Occipital lobe (tissue), 3 donors: ENCODE results near the gene FUBP1. TPM values are rescaled to one million over a fixed set of nuclear protein-coding genes. Genes with fewer than 3 reads are reported as not detected.
"Not testable (repeated sequence)": the region's sequence is repeated elsewhere in the genome, so short reads cannot be mapped to it uniquely, and the experiment has no call there.

Source experiments
- DNase-seq: peaks from one replicate; lab custom pipeline; 2025; lab: John Stamatoyannopoulos, UW
- small RNA-seq: library from RNA; depleted of rRNA; stranded (forward); fragments of <200 nt; gene quantifications from one replicate; pipeline ENCODE3, GENCODE V24; 2014
- total RNA-seq: library from RNA; depleted of rRNA; stranded (reverse); fragments of >200 nt; gene quantifications from one replicate; pipeline ENCODE4 v1.2.3, GENCODE V29; 2014

The FUBP1 gene
- total RNA-seq, 1 donor from 2014 or later: 408 TPM

DNA sequence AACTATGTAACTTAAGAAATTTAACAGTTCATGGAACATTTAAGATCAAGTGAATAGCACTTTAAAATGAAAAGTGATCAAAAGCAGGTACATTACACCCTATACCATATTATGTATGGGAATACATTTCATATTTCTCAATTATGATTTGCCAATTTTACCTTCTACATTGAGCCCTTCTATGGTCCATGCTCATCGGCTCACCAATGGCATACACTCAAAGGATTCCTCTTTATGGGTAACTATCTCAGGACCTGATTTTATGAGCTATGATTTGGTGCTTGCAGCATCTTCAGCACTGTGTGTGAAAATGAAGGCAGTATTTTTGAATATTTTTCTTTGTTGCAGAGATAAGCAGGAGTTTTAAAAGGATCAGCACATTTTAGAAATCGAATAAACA, 33.5 kb downstream of the FUBP1 start:
- no peak for DNase-seq

- DNase-seq: no peak
Observed at GRCh38 chr1:77942400-77943140, 36.3 kb downstream of the FUBP1 start.

DNA sequence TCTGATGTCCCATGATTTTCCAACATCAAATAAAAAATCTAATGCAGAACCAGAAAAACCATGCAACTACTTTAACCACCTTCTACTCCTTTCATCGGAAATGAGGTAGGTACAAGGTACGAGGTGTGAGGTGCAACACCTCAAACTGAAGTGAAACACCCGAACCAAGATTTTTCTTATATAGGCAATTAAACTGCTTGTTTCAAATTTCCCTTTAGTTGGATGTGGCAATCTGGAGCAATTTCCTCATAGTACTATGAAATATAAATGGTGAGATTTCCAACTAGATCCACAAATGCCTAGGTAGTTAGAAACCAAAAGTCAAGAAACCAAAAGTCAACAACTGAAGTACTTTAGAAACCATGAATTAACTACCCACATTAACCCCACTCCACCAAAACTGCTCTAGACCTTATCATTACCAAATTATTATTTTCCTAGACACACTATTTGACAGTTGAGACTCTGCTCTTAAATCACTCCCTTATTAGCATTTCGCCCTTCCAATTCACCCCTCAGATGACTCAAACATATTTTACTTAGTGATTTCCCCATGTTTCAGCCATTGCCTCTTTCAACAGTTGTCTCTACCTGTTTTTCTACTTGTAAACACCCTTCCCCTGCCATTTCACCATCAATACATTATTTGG, 37.8 kb downstream of the FUBP1 start:
- no peak for DNase-seq

GRCh38 chr1:77938651-77939050, 40.2 kb downstream of the FUBP1 start:
- no peak for DNase-seq

DNA sequence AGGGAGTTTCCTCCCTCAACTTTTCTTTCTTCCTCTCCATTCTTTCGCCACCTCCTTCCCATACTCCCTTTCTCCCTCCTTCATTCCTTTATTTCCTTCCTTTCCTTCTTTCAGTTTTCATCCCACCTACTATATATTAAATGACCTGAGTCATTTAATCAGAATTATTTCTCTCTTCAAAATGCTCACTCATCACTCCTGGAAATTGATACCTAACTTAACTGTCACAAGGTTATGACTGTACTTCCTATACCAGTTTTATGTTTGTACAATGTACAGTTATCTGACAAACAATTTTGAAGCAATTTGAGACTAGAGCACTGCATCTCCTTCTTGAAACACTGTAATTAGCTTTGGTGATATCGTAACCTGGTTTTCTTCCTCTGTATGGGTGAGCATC, 49.1 kb downstream of the FUBP1 start:
- DNase-seq: no peak

DNA sequence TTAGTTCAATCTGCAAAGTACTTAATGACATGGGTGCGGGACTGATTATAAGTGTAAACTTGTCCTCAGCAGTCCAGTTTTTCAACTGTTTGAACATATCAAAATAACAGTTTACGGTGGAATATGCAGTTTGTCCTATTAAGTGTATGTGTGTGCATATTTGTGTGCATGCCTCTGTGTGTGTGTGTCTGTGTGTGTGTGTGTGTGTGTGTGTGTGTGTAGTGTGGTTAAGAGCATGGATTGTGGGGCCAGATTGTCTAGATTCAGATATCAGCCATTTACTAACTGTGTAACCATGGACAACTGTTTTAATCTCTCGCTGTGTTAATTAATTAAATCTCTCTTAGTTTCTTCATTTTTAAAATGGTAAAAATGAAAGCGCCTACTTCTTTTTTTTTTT, 51.5 kb downstream of the FUBP1 start:
- no peak for DNase-seq

DNA sequence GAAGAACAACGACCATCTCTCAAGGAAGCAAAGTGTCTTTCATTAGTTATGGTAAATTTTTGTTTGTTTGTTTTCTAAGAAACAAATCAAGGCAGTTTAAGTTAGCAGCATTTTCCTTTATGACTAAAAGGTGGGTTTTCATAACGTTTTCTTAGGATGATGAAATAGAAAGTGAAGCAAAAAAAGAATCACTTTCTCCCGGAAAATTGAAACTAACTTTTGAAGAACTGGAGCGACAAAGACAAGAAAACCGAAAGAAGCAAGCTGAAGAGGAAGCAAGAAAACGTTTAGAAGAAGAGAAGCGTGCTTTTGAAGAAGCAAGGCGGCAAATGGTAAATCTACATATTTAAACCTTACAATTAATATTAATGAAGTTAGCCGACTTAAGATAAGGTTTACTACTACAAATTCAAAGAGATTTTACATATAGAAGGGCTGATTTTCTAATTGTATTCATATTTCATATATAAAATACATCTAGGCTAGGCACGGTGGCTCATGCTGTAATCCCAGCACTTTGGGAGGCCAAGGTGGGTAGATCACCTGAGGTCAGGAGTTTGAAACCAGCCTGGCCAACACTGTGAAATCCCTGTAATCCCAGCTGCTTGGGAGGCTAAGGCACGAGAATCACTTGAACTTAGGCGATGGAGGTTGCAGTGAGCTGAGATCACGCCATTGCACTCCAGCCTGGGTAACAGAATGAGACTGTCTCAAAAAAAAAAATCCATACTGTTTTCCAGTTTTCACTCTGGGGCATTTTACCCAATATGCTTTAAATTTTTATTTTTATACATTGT, 52.1 kb downstream of the FUBP1 start:
- no peak for DNase-seq

DNA sequence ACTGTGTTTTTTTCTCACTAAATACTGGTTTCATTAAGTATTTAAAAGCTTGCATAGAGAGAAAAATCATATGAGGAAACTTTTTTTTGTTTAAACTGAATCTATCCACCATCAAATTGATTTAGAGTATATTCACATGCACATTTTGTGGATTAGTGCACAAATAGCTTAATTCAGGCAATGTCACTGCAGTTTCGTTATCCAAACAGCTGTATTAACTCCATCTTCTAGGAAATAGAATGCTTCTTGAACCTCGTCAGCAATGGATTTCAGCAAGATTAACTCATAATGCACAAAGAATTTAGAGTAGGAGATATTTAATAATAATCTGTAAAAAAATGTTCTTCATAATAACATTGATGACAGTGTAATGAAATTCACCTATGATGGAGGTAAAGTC, 52.9 kb downstream of the FUBP1 start:
- no peak for DNase-seq

DNA sequence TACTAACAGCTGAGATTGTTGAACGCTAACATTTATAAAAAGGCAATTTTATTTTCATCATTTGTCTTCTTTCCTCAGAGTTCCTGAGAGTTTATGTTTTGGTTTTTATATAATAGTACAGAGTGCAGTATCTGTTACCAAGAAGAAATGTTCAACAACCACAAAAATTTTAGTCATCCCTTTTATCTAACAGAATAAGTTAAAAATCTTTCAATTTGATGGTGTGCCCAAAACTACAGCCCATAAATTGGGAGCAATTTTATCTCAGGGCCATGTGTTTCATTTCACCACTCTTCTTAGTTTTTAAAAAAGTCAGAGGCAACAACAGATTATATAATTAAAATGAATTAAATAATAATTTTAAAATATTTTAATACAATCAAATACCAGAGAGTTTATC, 53.4 kb downstream of the FUBP1 start:
- DNase-seq: no peak

GRCh38 chr1:77918918-77919317, 60.0 kb downstream of the FUBP1 start:
- not testable (repeated sequence) for DNase-seq

GRCh38 chr1:77910116-77910515, 68.8 kb downstream of the FUBP1 start:
- no peak for DNase-seq

DNA sequence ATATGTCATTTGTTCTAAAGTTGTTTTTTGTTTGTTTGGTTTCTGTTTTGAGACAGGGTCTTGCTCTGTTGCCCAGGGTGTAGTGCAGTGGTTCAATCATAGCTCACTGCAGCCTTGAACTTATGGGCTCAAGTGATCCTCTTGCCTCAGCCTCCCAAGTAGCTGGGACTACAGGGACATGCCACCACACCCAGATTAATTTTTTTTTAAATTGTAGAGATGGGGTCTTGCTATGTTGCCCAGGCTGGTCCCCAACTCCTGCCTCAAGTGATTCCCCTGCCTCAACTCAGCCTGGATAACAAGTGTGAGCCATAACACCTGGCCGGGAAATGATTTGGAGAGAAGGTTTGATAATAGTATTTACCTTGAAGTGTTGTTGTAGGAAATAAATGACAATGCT, 72.2 kb downstream of the FUBP1 start:
- no peak for DNase-seq

GRCh38 chr1:77906019-77906545, 72.8 kb downstream of the FUBP1 start:
- DNase-seq: no peak

DNA sequence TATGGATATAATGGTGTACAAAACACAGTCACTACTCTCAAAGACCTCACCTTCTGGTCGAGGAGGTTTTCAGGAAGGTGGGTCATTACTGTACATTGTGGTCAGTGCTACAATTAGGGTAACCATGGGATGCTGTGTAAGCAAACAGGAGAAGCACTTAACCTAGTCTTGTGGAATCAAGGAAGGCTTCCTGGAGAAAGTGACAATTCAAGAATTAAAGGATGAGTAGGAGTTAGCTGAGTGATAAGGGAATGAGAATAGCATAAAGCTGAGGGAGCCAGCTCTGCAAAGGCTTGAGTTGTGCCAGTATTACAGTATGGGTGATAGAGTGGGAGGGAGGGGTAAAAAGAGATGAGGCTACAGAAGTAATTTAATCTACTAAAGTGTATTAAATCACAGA, 73.3 kb downstream of the FUBP1 start:
- no peak for DNase-seq

GRCh38 chr1:77900687-77901293, 78.1 kb downstream of the FUBP1 start:
- DNase-seq: peak; percentile 5

DNA sequence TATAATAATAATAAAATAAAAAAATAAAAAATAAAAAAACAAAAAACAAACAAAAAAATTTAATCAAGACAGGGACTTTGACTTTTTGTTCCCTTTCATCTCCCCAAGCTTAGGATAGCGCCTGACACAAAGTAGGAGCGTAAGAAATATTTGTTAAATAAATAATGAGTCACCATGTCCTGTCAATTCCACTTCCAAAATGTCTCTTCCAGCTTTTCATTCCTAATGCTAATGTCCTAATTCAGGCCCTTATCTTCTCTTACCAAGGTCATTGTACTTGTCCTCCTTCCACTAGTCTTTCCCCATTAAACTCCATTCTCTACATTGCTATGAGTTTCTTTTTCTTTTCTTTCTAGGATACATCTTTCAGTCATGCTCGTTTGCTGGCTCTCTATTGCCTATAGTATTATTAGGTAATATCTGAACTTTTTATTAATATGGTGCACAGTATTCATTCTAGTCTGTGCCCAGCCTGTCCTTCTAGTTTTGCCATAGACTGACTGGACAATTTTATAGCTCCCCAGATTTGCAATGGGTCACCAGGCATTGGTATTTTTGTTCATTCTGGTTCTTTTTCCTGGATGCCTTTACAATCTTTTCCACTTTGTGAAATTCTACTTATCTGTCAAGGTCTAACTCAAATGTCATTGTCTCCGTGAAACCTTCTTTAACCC, 79.1 kb downstream of the FUBP1 start:
- no peak for DNase-seq

Small RNA genes within 50 kb of the gene (small RNA-seq; reads per million reads assigned to genes)
- gene AC103591.3: 1.9 reads per million, percentile 83 among the genes with 10 or more reads in this experiment

Other genes starting within 250 kb of the FUBP1 start
- gene USP33, start 219.2 kb downstream of the FUBP1 start, total RNA-seq: 271 TPM
- gene MIGA1, start 199.4 kb downstream of the FUBP1 start, total RNA-seq: 28.5 TPM
- gene NEXN, start 90.4 kb downstream of the FUBP1 start, total RNA-seq: 0.31 TPM
- gene DNAJB4, start 25.9 kb upstream of the FUBP1 start, total RNA-seq: 35.4 TPM
- gene GIPC2, start 66.9 kb upstream of the FUBP1 start, total RNA-seq: 0.47 TPM